Measurements from ENCODE around the gene TNFSF15. TPM values are rescaled to one million over a fixed set of nuclear protein-coding genes. Genes with fewer than 3 reads are reported as not detected.
"Not testable (repeated sequence)": the region's sequence is repeated elsewhere in the genome, so short reads cannot be mapped to it uniquely, and the experiment has no call there.

Gene TNFSF15
- total RNA-seq, 2 donors from 2014 or later = 0.89 to 4.0 TPM

DNA sequence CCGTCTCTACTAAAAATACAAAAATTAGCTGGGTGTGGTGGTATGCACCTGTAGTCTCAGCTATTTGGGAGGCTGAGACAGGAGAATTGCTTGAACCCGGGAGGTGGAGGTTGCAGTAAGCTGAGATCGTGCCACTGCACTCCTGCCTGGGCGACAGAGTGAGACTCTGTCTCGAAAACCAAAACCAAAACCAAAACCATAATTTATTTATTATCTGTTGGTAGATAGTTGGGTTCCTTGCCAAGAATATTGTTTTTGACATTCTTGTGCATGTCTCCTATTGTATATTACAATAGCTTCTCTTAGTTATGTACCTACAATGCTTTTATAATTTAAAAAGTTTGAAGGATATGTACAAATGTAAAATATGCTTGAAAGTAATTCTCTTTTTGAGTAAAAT, 70.7 kb downstream of the TNFSF15 start:
- intact Hi-C loops (cut with DNase I, micrococcal nuclease) = loop anchor here (5.0 to 10.0 kb wide), 3 partner anchors 177 to 280 kb away; no protein-coding TSS in a partner anchor
- ATAC-seq, DNase-seq: not testable (repeated sequence)

Other genes starting within 250 kb of the TNFSF15 start
- 10 to 100 TPM; 66.9 to 74.3 TPM for gene ATP6V1G1, start 218.3 kb downstream of the TNFSF15 start, total RNA-seq
- gene TMEM268, start 194.7 kb downstream of the TNFSF15 start, total RNA-seq = 1 to 10 TPM; 6.8 to 9.4 TPM
- gene TEX53, start 148.2 kb downstream of the TNFSF15 start, total RNA-seq = not detected
- not detected for gene TEX48, start 123.8 kb downstream of the TNFSF15 start, total RNA-seq
- gene TNFSF8, start 124.6 kb upstream of the TNFSF15 start, total RNA-seq = 1 to 10 TPM in 1 of 2 donors, under 1 TPM in 1; 0.24 to 1.0 TPM

Data from left colon (tissue), 2 donors.